Peyer's patch (tissue), 4 donors: ENCODE data around the gene EPSTI1. TPM values are rescaled to one million over a fixed set of nuclear protein-coding genes. Genes with fewer than 3 reads are reported as not detected.

ENCODE experiments used
- DNase-seq, 3 donors: peaks; one replicate each; pipeline ENCODE4 v3.0.0-alpha.2; 2017 to 2019
- H3K27ac ChIP-seq, 4 donors: fragments of 200-600 bp; sonication (generic); one replicate each; pipeline ENCODE4 v1.5.1; 2016 to 2019
- H3K27me3 ChIP-seq, 2 donors: fragments of 200-600 bp; sonication (generic); one replicate each; pipeline ENCODE4 v1.5.1; 2019
- H3K36me3 ChIP-seq, 3 donors: fragments of 200-600 bp; sonication (generic); one replicate each; pipeline ENCODE4 v1.5.1; 2016 to 2019
- H3K4me1 ChIP-seq, 4 donors: fragments of 200-600 bp; sonication (generic); one replicate each; pipeline ENCODE4 v1.5.1; 2016 to 2019
- H3K4me3 ChIP-seq, 4 donors: fragments of 200-600 bp; sonication (generic); 1 replicate in 3 of 4; 2 replicates in 1 of 4; pipeline ENCODE4 v1.5.1; 2016 to 2019; ENCODE audit warnings: mild to moderate bottlenecking in 1 of 4
- H3K9me3 ChIP-seq, 4 donors: fragments of 200-600 bp; sonication (generic); one replicate each; pipeline ENCODE4 v1.5.1; 2016 to 2019; ENCODE audit warnings: mild to moderate bottlenecking in 1 of 4
- POLR2A ChIP-seq, 2 donors: fragments of 450-650 bp; IDR thresholded peaks; one replicate each; pipeline ENCODE4 v1.5.1; 2017; ENCODE audit warnings: antibody characterized with exemption in 2 of 2, mild to moderate bottlenecking in 2 of 2, moderate library complexity in 2 of 2
- total RNA-seq, 4 donors: library from RNA; depleted of rRNA; stranded (reverse); fragments of >200 nt; gene quantifications; one replicate each; pipeline ENCODE4 v1.1.0, GENCODE V29; 2016
- TF ChIP-seq, protein P1 (sequence below), 6 experiments: fragments of 450-650 bp in 4 of 6; fragments of 200-600 bp in 2 of 6; sonication (generic) in 1 of 6; IDR thresholded peaks; one replicate each; pipeline ENCODE4 v1.5.1; 2017 to 2019; ENCODE audit warnings: antibody characterized with exemption in 6 of 6, mild to moderate bottlenecking in 3 of 6, moderate library complexity in 1 of 6

EPSTI1 gene
- total RNA-seq, 4 donors from 2014 or later: 8.8 to 45.4 (median 22.1) TPM

DNA sequence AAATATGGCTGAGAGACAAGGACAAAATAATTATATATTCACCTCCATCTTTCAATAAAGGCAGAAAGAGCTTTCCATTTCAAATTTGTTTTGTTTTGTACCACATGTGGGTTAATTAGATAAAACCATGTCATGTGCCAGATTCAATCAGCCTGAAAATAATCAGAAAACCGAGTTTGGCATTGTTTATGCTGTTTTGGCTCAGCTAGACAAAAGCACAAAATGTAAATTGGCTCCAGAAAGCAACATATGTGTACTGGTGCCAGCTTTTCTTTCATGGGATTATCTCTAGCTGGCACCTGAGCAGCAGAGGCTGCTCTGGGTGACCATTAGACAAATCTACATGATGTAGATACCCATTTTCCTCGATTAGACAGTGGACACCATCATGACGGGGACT lies 22.1 kb upstream of the EPSTI1 start:
- H3K9me3 ChIP-seq: no peaks in the 10 kb centered on the region
- no peaks in the 10 kb centered on the region for H3K36me3 ChIP-seq
- TF ChIP-seq POLR2A (IDR thresholded peaks at IDR 0.05): no peak
- TF ChIP-seq, protein P1, sequence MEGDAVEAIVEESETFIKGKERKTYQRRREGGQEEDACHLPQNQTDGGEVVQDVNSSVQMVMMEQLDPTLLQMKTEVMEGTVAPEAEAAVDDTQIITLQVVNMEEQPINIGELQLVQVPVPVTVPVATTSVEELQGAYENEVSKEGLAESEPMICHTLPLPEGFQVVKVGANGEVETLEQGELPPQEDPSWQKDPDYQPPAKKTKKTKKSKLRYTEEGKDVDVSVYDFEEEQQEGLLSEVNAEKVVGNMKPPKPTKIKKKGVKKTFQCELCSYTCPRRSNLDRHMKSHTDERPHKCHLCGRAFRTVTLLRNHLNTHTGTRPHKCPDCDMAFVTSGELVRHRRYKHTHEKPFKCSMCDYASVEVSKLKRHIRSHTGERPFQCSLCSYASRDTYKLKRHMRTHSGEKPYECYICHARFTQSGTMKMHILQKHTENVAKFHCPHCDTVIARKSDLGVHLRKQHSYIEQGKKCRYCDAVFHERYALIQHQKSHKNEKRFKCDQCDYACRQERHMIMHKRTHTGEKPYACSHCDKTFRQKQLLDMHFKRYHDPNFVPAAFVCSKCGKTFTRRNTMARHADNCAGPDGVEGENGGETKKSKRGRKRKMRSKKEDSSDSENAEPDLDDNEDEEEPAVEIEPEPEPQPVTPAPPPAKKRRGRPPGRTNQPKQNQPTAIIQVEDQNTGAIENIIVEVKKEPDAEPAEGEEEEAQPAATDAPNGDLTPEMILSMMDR (IDR thresholded peaks at IDR 0.05): no peak
- no peaks in the 10 kb centered on the region for H3K27me3 ChIP-seq
- H3K4me1 ChIP-seq: no peaks in the 10 kb centered on the region
- H3K27ac ChIP-seq: no peak overlapping the region
- DNase-seq: no peak
- H3K4me3 ChIP-seq: no peak overlapping the region

DNA sequence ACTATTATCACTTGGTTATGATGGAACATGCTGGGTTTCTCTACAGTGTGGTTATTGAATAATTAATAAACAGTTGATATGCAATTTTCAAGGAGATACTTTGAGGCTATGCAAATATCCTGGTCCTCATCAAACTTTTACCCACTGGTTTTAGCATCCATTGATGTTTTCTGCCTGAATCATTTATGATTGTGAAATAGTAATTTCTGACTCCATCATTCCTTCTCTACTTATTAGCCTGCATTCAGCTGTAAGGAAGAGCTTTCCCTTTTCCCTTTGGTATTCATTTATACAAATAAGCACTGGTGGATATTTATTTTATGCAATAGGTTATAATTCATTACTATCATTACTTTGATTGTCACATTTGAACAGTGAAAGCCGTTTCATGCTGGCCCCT lies 17.5 kb upstream of the EPSTI1 start:
- TF ChIP-seq, protein P1 (IDR thresholded peaks at IDR 0.05): no peak
- TF ChIP-seq POLR2A (IDR thresholded peaks at IDR 0.05): no peak
- Histone ChIP-seq H3K36me3 (no peaks in the 10 kb centered on the region), H3K4me1 (no peaks in the 10 kb centered on the region), H3K4me3 (no peak overlapping the region), H3K27ac (no peak overlapping the region), H3K9me3 (no peaks in the 10 kb centered on the region), H3K27me3 (no peaks in the 10 kb centered on the region)
- DNase-seq: no peak

DNA sequence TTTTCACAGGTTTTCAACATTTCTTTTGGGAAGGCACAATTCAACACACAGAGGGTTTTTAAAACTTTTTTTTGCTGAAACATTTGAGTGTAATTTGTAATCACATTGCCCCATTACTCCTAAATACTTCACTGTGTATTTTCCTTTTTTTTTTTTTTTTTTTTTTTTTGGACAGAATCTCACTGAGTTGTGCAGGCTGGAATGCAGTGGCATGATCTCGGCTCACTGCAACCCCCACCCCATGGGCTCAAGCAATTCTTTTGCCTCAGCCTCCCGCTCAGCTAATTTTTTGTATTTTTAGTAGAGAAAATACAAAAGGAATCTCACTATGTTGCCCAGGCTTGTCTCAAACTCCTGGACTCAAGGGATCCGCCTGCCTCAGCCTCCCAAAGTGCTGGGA lies 16.6 kb upstream of the EPSTI1 start:
- DNase-seq: no peak
- Histone ChIP-seq H3K27ac (no peak overlapping the region), H3K27me3 (no peaks in the 10 kb centered on the region), H3K36me3 (no peaks in the 10 kb centered on the region), H3K4me1 (no peaks in the 10 kb centered on the region), H3K9me3 (no peaks in the 10 kb centered on the region), H3K4me3 (no peak overlapping the region)
- TF ChIP-seq, protein P1 (IDR thresholded peaks at IDR 0.05): no peak
- no peak for TF ChIP-seq POLR2A (IDR thresholded peaks at IDR 0.05)

DNA sequence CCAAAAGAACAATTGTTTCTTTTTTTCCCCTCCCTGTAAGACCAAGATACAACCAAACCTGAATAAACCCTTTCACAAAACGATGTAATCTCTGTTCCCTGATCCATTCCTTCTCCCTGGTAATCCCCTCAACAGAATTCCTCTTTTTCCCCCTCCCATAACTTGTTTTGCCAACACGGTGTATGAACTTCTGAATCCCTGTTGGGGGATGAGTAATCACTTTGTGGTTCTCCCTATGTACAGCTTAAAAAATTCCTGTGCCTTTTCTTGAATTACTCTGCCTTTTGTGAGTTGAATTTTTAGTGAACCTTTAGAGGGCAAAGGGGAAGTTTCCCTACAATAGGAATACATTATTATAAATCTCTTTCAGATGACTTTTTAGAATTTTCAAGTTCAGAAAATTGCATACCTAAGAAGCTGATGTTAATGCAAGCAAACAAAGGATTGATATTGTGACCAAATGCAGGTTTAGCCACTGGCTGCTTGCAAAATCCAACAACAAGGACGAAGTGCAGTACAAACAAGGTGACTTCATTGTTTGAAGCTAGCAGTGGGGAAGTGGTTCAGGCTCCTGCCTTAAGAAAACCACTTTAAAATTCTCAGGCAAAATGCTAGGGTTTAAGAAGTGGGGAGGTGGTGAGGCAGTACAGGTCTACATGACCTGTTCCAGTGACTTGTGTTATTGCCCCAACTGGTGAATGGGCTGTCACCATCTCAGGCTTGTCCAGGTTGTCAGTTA lies 15.0 kb upstream of the EPSTI1 start:
- Histone ChIP-seq H3K36me3 (no peaks in the 10 kb centered on the region), H3K27me3 (no peaks in the 10 kb centered on the region), H3K9me3 (no peaks in the 10 kb centered on the region), H3K4me3 (no peak overlapping the region), H3K4me1 (no peaks in the 10 kb centered on the region), H3K27ac (no peak overlapping the region)
- TF ChIP-seq, protein P1 (IDR thresholded peaks at IDR 0.05): no peak
- no peak for DNase-seq

DNA sequence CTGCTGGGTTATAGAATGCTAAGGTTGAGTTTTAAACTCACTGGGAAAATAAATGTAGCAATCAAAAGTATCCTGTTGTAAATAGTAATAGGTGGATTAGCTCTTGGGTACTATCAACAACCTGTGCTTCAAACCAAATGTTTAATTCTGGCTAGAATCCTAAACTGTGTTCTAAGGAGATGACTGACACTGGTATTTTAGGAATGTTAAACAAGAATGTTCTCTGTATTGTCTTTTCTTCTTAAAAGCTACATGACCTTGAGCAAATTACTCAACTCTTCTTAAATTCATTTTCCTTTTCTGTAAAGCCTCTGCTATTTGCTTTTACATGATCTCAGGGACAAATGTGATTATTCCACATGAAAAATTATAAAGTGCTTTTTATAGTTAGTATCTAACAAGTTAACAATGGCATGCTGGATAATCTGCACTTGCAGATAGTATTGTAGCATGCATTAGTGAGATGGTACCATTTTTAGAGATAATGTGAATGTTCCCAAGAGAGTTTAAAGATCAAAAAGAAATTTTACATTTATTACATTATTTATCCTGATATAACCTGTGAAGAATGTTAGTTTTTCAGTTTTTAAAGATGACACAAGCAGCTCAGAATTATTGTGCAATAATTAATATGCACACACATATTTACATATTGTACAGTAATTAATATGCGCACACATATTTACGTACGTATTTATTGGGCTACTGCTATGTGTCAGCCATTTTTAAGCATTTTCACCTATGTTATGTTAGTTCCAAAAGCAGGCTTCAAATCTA lies 13.6 kb upstream of the EPSTI1 start:
- TF ChIP-seq, protein P1 (IDR thresholded peaks at IDR 0.05): no peak
- no peak for TF ChIP-seq POLR2A (IDR thresholded peaks at IDR 0.05)
- no peak overlapping the region for H3K4me3 ChIP-seq
- no peak for DNase-seq
- H3K27me3 ChIP-seq: no peaks in the 10 kb centered on the region
- no peak overlapping the region for H3K27ac ChIP-seq
- H3K4me1 ChIP-seq: no peaks in the 10 kb centered on the region
- H3K9me3 ChIP-seq: no peaks in the 10 kb centered on the region
- no peaks in the 10 kb centered on the region for H3K36me3 ChIP-seq
